HG03280 (cell line): ENCODE measurements around the gene RBBP4.

Experiments used
- ATAC-seq: cut with Tn5 transposase; IDR thresholded peaks from one replicate; pipeline ENCODE4 v1.9.1; 2021; ENCODE audit warnings: mild to moderate bottlenecking, moderate library complexity; ENCODE audit not compliant: unreplicated experiment

RBBP4 gene

GRCh38 chr1:32717503-32717902, 66.5 kb downstream of the RBBP4 start:
- ATAC-seq, result no peak

GRCh38 chr1:32718036-32718435, 67.0 kb downstream of the RBBP4 start:
- ATAC-seq, result no peak

GRCh38 chr1:32718527-32718926, 67.5 kb downstream of the RBBP4 start:
- no peak for ATAC-seq

- ATAC-seq, result no peak
Observed at GRCh38 chr1:32719681-32720275, 68.8 kb downstream of the RBBP4 start.

GRCh38 chr1:32724678-32725614, 73.9 kb downstream of the RBBP4 start:
- no peak for ATAC-seq

GRCh38 chr1:32725615-32725982, 74.6 kb downstream of the RBBP4 start:
- no peak for ATAC-seq

- ATAC-seq, result no peak
Observed at GRCh38 chr1:32727876-32728275, 76.9 kb downstream of the RBBP4 start.

- ATAC-seq, result no peak
Observed at GRCh38 chr1:32728413-32729077, 77.5 kb downstream of the RBBP4 start.

- no peak for ATAC-seq
Observed at GRCh38 chr1:32729254-32730046, 78.4 kb downstream of the RBBP4 start.

GRCh38 chr1:32733582-32734321, 82.7 kb downstream of the RBBP4 start:
- no peak for ATAC-seq
